Hepatocyte (in vitro differentiated cells): ENCODE results near the gene RXRA. TPM values are rescaled to one million over a fixed set of nuclear protein-coding genes. Genes with fewer than 3 reads are reported as not detected.

ENCODE experiments used
- DNase-seq: peaks from one replicate; pipeline ENCODE4 v3.0.0-alpha.2; 2016; ENCODE audit warnings: low spot score
- H2AFZ ChIP-seq: fragments of 200-600 bp; sonication (generic); 2 replicates; pipeline ENCODE4 v1.6.0; 2016; ENCODE audit warnings: antibody characterized with exemption, mild to moderate bottlenecking
- H3K27ac ChIP-seq: fragments of 200-600 bp; sonication (generic); 2 replicates; pipeline ENCODE4 v1.5.1; 2016; ENCODE audit warnings: mild to moderate bottlenecking
- H3K27me3 ChIP-seq: fragments of 200-600 bp; sonication (generic); 2 replicates; pipeline ENCODE4 v1.6.1; 2016
- H3K36me3 ChIP-seq: fragments of 200-600 bp; sonication (generic); replicated peaks from 2 replicates; pipeline ENCODE4 v1.5.1; 2016; ENCODE audit warnings: low read depth; ENCODE audit not compliant: insufficient read depth
- H3K4me1 ChIP-seq: fragments of 200-600 bp; sonication (generic); 2 replicates; pipeline ENCODE4 v1.5.1; 2016; ENCODE audit warnings: mild to moderate bottlenecking, moderate library complexity; ENCODE audit not compliant: insufficient read depth
- H3K4me2 ChIP-seq: fragments of 200-600 bp; sonication (generic); 2 replicates; pipeline ENCODE4 v1.6.0; 2016
- H3K4me3 ChIP-seq: fragments of 200-600 bp; sonication (generic); 2 replicates; pipeline ENCODE4 v1.5.1; 2016; ENCODE audit warnings: mild to moderate bottlenecking
- H3K79me2 ChIP-seq: fragments of 200-600 bp; sonication (generic); 2 replicates; pipeline ENCODE4 v1.6.0; 2017; ENCODE audit warnings: mild to moderate bottlenecking
- H3K9me2 ChIP-seq: fragments of 200-600 bp; sonication (generic); replicated peaks from 2 replicates; pipeline ENCODE4 v1.6.0; 2017; ENCODE audit warnings: mild to moderate bottlenecking; ENCODE audit not compliant: insufficient read depth
- H3K9me3 ChIP-seq: fragments of 200-600 bp; sonication (generic); 2 replicates; pipeline ENCODE4 v1.5.1; 2016; ENCODE audit warnings: low read depth, mild to moderate bottlenecking
- H4K20me1 ChIP-seq: fragments of 200-600 bp; sonication (generic); 2 replicates; pipeline ENCODE4 v1.6.0; 2016; ENCODE audit warnings: mild to moderate bottlenecking; ENCODE audit not compliant: insufficient read depth, poor library complexity, severe bottlenecking
- EZH2 ChIP-seq: fragments of 200-600 bp; sonication (generic); IDR thresholded peaks from 2 replicates; pipeline ENCODE4 v1.6.1; 2016; ENCODE audit warnings: antibody characterized with exemption, mild to moderate bottlenecking, borderline replicate concordance
- EZH2phosphoT487 ChIP-seq: fragments of 200-600 bp; sonication (generic); IDR thresholded peaks from one replicate; pipeline ENCODE4 v1.6.1; 2018; ENCODE audit warnings: antibody characterized with exemption, mild to moderate bottlenecking, low read depth, moderate library complexity; ENCODE audit not compliant: unreplicated experiment, severe bottlenecking
- WGBS: methylation state at CpG from one replicate; pipeline ENCODE4 v1.1.6; 2016; ENCODE audit warnings: low lambda C conversion rate; ENCODE audit errors: missing lambda C conversion rate; 5-methylcytosine and 5-hydroxymethylcytosine counted together
- polyA plus RNA-seq: library from polyadenylated mRNA; unstranded; fragments of >200 nt; fragmentation: Nextera tagmentation; extraction: Ambion mirVana; gene quantifications from 2 replicates; pipeline ENCODE4 v1.2.1, GENCODE V29; 2016
- total RNA-seq: library from RNA; depleted of rRNA; stranded (reverse); fragments of >200 nt; gene quantifications from 2 replicates; pipeline ENCODE4 v1.2.3, GENCODE V29; 2014
- TF ChIP-seq, protein P1 (sequence below): fragments of 200-600 bp; sonication (generic); IDR thresholded peaks from 2 replicates; pipeline ENCODE4 v1.5.1; 2016; ENCODE audit warnings: antibody characterized with exemption, mild to moderate bottlenecking; ENCODE audit not compliant: poor library complexity

RXRA gene
- total and polyA plus RNA-seq, 2 experiments from 2014 or later, result 35.9 to 41.6 TPM

- Histone ChIP-seq H3K9me3 (no peaks in the 10 kb centered on the region), H3K27ac (peak overlapping the region; percentile 78), H3K79me2 (peaks cover 99% of the 10 kb centered on the region), H3K9me2 (no peaks in the 10 kb centered on the region), H3K4me1 (peaks cover 73% of the 10 kb centered on the region), H3K36me3 (no peaks in the 10 kb centered on the region), H3K4me2 (peak overlapping the region; percentile 53), H3K27me3 (no peaks in the 10 kb centered on the region), H4K20me1 (peaks cover 100% of the 10 kb centered on the region), H2AFZ (no peak overlapping the region), H3K4me3 (no peak overlapping the region)
- TF ChIP-seq EZH2 (no peak), EZH2phosphoT487 (no peak)
- TF ChIP-seq, protein P1, sequence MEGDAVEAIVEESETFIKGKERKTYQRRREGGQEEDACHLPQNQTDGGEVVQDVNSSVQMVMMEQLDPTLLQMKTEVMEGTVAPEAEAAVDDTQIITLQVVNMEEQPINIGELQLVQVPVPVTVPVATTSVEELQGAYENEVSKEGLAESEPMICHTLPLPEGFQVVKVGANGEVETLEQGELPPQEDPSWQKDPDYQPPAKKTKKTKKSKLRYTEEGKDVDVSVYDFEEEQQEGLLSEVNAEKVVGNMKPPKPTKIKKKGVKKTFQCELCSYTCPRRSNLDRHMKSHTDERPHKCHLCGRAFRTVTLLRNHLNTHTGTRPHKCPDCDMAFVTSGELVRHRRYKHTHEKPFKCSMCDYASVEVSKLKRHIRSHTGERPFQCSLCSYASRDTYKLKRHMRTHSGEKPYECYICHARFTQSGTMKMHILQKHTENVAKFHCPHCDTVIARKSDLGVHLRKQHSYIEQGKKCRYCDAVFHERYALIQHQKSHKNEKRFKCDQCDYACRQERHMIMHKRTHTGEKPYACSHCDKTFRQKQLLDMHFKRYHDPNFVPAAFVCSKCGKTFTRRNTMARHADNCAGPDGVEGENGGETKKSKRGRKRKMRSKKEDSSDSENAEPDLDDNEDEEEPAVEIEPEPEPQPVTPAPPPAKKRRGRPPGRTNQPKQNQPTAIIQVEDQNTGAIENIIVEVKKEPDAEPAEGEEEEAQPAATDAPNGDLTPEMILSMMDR, result no peak
- 91% methylated on average over 19 of the region's 20 CpGs for WGBS
- no peak for DNase-seq
Measured at GRCh38 chr9:134335486-134336220, 9.4 kb downstream of the RXRA start.

DNA sequence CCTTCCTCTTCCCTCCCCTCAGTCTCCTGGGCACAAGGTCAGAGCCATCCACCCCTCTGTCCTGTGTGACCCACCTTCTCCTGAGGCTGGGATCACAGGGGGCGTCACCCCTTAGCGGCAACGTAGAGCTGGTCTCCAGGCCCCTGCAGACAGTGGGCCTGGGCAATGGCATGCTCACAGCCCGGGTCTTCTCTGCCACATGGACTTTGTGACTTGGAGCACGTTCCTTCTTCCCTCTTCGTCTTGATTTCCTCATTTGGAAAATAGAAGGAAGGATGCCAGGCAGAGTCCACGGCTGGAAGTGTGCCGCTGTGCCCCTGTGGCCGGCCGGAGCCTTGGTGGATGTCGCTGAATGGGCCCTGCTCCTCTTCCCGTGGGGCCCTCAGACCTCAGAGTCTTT, 10.0 kb downstream of the RXRA start:
- Histone ChIP-seq H3K4me2 (peak overlapping the region; percentile 53), H3K4me3 (no peak overlapping the region), H4K20me1 (peaks cover 100% of the 10 kb centered on the region), H3K79me2 (peaks cover 99% of the 10 kb centered on the region), H3K27me3 (no peaks in the 10 kb centered on the region), H3K27ac (peak overlapping the region; percentile 78), H2AFZ (no peak overlapping the region), H3K36me3 (no peaks in the 10 kb centered on the region), H3K9me2 (no peaks in the 10 kb centered on the region), H3K4me1 (peaks cover 70% of the 10 kb centered on the region), H3K9me3 (no peaks in the 10 kb centered on the region)
- DNase-seq, result no peak
- TF ChIP-seq, protein P1, result no peak
- no peak for TF ChIP-seq EZH2
- no peak for TF ChIP-seq EZH2phosphoT487
- 93% methylated on average over 12 of the region's 12 CpGs for WGBS

DNA sequence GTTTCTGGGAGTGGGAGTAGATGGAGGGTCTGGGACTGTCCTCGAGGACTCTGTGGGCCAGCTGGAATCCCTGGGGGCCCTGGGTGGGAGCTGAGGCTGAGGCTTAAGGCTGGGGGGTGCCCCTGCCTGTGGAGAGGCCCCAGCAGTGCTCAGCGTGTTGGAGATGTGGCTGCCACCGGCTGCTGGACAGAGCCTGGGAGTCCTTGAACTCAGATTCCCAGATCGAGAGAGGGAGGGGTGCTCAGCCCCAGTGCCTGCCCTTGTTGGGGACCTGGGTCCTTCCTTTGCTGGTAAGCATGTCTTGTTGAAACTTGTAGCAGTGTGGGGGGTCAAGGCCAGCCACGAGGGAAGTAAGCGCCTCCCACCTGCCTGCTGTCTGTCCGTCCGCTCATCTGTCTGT, 10.7 kb downstream of the RXRA start:
- Histone ChIP-seq H3K27me3 (no peaks in the 10 kb centered on the region), H3K9me3 (no peaks in the 10 kb centered on the region), H3K4me1 (peaks cover 67% of the 10 kb centered on the region), H3K9me2 (no peaks in the 10 kb centered on the region), H2AFZ (no peak overlapping the region), H3K27ac (no peak overlapping the region), H3K79me2 (peaks cover 99% of the 10 kb centered on the region), H3K36me3 (no peaks in the 10 kb centered on the region), H4K20me1 (peaks cover 100% of the 10 kb centered on the region), H3K4me2 (no peak overlapping the region), H3K4me3 (no peak overlapping the region)
- TF ChIP-seq EZH2, result no peak
- TF ChIP-seq, protein P1, result no peak
- TF ChIP-seq EZH2phosphoT487, result no peak
- no peak for DNase-seq
- WGBS, result 91% methylated on average over 8 of the region's 8 CpGs
